HG03439 (cell line): ENCODE data around the gene PHLPP2.
"Not testable (repeated sequence)": the region's sequence is repeated elsewhere in the genome, so short reads cannot be mapped to it uniquely, and the experiment has no call there.

Experiments
- ATAC-seq: cut with Tn5 transposase; IDR thresholded peaks from one replicate; pipeline ENCODE4 v1.9.1; 2021; ENCODE audit warnings: mild to moderate bottlenecking, moderate library complexity; ENCODE audit not compliant: unreplicated experiment

The PHLPP2 gene

DNA sequence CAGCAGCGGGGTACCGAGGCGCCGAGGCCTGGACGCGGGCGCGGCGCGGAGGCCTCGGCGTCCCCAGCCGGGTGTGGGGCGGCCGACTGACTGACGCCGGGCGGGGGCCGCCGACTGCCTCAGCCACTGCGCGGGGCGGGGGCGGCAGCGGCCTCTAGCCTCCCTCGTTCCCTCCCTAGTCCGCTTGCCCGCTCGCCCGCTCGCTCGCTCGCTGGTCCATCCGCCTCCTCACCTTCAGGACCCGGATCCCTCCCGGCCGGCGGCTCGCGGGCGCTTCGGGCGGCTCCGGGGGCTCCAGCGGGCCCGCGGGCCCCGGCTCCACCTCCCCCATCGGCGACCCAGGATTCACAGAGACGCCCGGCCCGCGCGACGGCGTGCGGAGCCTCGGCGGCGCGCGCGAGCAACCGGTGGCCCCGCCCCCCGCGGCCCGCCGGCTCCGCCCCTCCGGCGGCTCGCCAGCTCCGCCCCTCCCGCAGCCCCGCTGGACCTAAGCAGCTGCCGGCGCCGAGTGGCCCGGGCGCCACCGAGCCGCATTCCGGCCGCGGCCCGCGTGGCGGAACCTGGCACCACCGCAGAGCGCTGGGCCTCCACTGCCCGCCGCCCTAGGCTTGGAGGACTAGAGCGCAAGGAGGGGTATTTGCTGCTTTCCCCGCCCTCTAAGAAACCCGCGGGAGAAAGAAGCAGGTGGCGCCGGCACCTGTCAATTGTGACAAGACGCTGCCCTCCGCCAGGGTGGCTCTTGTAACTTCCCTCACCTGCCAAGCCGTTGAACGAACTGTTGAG, 773 bp downstream of the PHLPP2 start:
- ATAC-seq: peak; percentile 82

DNA sequence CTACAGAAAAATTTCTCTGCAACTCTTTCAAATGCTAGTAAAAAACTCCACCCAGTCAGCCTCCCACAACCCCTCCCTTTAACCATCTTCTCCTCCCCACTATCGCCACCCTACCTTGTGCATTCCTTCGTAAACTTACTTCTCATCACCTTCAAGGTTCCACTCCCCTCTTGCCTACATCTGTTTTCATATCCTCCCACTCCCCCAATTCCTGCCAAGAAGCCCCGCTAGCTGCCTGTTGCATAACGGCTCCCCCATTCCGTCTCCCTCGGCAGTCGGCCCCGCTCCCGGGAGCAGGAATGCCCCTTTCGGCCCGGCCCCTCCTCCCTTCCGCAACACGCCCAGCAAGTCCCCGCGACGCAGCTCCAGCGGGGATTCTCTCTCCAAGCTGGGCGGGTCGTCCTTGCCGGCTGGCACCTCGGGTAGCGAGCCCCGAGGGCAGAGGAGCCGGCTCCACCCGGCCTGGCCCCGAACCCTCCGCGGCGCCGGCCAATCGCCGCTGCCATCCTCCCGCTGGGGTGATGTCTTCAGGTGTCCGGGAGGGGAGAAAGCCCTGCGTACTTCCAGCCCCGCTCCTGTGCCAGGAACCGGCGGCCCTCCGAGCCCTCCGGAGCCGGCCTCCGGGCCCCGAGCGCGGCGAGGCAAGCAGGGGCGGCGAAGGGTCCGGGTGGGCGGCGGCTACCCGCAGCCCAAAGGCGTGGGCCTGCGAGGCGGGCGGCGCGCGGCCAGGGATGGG, 1.5 kb downstream of the PHLPP2 start:
- peak; percentile 39 for ATAC-seq

DNA sequence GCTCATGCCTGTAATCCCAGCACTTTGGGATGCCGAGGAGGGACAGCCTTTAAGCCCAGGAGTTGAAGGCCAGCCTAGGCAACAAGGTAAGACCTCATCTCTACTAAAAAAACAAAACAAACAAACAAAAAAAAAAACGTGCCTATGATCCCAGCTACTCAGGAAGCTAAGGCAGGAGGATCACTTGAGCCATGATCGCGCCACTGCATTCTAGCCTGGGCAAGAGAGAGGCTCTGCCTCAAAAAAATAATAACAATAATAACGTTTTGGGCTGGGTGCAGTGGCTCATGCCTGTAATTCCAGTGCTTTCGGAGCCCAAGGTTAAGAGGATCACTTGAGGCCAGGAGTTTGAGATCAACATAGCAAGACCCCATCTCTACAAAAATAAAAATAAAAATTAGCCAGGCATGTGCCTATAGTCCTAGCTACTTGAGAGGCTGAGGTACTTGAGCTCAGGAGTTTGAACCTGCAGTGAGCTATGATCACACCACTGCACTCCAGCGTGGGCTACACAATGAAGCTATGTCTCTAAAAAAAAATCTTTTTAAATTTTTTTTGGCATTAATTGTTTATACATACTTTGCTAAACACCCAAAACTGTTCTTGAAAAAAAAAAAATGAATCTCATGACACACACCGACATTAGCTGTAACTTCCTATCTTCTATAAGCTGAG, 3.3 kb downstream of the PHLPP2 start:
- no peak for ATAC-seq

DNA sequence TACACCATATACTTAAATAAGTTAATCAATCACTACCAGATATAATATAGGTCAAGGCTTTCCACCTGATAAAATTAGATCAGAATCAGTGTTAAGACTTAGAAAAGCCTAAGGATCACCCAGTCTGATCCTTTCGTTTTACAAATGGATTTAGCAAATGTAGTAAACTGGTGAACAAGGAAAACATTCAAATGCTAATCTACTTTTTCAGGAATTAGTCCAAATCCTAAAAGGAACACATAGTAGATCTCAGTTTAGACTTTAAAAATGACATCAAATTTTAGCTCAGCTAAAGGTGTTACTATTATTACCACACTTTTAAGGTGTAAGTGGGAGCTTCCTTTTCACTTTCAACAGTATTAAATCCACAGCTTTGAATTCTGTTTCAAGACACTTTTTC, 12.0 kb downstream of the PHLPP2 start:
- no peak for ATAC-seq

DNA sequence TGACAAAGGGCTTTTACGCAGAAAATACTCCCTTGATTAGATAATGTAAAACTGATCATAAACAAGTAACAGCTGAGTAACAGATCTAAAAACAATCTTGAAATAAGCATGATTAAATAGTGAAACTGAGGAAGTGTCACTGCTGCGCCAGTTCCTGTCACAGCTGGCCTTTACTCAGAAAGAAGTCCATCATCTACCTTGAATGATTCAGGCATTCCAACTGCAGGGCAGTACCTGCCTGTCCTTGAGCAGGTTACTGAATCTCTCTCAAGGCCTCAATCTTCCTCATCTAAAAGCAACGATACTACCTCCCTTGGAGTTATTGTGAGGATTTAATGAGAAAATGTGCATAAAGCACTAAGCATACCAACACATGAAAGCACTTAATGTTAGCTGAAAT, 12.7 kb downstream of the PHLPP2 start:
- ATAC-seq: no peak

DNA sequence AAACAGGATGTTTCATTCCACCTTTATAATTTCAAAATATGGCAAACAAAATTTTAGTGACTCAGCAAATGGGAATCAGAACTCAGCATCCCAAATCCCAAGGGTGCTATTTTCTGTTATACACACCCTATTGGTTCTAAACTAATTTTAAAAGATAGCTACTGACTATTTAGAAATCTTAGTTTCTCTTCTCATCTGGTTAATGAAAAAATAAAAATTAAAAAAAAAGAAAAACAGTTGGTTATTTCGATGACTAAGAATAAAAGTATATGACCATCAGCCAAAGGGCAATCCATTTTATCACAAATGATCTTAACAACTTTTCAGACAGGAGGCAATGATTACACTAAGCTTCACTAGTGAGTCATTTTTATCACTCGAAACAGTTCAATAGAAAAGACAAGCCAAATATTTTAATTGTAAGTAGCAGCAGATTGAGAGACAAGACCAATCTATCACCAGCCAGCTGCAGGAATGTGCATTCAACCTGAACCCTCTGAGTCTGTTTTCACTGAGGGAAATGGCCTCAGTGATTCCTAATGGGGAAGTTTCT, 15.2 kb downstream of the PHLPP2 start:
- ATAC-seq: no peak

DNA sequence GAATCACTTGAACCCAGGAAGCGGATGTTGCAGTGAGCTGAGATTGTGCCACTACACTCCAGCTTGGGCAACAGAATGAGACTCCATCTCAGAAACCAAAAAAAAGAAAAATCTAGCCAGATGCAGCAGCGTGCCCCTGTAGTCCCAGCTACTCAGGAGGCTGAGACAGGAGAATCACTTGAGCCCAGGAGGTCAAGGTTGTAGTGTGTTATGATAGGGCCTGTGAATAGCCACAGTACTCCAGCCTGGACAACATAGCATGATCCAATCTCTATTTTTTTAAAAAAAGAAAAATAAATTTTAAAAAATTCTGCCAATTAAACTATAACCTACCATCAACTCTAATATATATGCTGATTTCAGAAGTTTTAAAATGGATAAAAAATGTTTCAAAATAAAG, 15.8 kb downstream of the PHLPP2 start:
- no peak for ATAC-seq

DNA sequence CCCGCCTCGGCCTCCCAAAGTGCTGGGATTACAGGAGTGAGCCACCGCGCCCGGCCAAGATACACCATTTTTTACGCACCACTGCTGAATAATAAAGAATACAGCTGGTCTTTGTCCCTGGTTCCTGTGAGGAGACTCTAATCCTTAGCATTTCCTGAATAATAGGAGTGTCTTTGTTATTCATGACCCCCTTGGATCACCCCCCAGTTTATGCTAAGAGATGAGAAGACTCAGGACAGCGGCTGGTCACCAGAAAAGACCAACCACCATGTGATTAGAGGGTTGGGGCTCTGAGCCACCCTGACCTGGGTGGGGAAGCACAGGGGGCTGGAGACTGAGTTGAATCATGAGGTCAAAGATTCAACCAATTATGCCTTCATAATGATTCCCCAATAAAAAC, 17.3 kb downstream of the PHLPP2 start:
- ATAC-seq: no peak

DNA sequence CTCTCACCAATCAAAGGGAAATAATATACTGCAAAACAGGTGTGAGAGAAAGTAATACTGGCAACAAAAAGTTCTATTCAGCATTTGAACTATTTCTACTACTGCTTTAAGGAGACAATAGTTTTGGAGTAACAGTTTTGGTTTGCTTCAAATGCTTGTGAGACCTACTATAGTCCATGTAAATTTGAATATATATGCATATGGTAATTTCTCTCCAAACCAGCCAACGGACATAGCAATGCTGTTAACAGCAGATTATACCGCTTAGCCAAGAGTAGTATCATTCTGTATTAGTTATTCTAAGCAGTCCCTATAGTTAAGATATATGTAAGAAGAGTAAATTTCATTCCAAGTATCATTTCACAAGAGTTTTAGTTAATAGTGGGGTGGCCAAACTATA, 18.5 kb downstream of the PHLPP2 start:
- no peak for ATAC-seq

DNA sequence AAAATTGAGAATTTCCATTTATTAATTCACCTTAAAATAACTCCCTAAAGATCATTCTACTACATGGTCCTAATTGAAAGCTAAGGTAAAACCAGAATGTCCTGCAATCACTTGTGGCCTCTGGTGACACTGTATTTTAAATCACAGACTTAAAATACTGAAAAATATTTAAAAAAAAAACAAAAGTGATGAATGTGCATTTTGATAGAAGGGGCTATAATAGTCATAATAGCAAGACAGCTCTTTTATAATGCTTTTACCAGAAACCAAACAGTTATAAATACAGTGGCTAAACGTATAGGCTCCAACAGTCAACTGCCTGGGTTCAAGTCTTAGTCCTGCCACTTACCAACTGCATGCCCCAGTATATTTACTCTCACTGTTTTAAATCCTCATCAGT, 21.2 kb downstream of the PHLPP2 start:
- no peak for ATAC-seq

DNA sequence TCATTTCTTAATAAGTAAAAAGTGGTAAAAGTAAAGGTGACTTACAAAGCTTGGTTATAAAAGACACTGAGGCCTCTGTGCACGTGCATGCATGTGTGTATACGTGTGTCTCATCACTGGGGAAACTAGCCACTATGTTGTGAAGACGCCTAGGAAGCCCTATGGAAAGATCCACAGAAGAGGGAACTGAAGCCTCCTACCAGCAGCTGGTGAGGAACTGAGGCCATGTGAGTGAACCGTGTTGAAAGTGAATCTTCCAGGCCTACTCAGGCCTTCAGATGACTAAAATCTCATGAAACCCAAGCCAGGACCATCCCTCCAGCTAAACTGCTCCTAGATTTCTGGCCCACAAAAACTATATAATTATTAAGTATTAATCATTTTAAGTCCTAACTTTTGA, 23.7 kb downstream of the PHLPP2 start:
- no peak for ATAC-seq

DNA sequence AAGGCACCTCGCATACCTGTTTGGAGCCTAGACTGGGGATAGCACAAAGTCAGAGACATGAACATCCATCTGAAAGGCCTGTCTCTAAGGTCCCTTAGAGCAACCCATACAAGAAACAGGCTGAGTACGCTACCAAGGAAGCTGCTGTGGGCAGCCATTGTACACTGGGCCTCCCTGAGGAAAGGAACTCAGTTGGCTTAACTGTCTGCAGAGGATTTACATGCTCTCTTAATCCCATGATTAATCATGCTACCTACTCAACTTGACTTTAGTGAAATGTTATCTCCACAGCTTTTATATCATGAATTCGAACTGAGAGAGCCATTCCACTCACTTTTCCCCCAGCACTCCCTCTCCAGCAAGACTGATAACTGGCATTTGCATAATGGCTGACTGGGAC, 26.0 kb downstream of the PHLPP2 start:
- ATAC-seq: no peak

DNA sequence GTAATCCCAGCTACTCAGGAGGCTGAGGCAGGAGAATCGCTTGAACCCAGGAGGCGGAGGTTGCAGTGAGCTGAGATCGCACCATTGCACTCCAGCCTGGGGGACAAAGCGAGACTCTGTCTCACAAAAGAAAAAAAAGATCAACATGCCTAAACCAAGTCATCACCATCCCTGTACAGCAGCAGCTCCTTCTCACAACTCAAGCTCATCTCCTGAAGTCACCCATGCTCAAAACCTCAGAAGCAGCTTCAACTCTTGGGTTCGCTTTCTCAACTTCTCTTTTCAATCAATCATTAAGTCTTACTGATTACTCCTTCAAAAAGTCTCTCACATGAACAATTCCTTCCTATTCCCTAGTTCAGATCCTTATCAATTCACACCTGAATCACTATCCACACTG, 31.3 kb downstream of the PHLPP2 start:
- ATAC-seq: no peak

DNA sequence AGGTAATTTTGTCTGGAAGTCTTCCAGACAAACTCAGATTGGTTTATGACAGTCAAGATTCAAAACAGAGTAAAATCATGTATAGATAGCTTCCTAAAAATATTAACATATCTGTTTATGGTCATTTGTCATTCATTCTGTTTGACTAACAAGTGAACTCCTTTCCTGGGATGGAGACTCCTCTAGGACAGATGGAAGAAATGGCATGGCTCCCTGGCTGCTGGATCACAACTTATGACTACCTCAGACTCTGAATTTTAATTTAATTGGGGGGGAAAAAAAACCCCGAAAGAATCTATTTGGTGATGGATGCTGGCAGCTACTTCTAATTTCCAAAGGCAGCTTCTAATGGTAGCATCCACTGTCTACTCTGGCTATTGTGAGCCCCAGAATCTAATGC, 34.6 kb downstream of the PHLPP2 start:
- no peak for ATAC-seq

DNA sequence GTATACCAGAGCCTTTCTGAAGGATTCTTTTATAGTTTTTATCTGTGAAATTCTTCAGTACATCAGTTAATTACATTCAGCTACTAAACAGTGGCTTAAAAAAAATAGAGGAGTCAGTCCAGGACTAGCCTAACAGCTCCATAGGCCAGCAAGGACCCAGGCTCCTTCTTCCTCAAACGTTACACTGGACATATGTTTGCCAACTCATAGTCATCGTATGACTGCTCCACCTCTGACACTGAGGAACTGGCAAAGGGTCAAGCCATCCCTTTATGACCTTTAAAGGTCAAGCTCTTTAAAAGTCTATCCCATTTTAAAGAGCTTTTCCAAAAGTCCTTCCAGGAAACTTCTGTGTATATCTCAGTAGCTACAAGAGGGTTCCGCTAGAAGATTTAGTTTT, 36.6 kb downstream of the PHLPP2 start:
- no peak for ATAC-seq

DNA sequence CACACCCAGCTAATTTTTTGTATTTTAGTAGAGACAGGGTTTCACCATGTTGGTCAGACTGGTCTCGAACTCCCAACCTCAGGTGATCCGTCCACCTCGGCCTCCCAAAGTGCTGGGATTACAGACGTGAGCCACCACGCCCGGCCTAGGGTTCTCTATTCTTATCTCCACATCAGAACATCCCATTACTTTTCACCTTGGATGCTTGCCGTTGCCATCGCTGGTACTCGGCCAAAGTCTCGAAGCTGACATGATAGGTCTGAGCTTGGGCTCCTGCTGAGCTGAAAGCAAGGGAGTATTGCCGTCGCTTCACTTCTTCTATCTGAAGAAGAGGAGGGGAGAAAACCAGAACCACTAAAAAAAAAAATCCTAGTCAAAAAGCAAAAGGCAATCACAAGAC, 40.2 kb downstream of the PHLPP2 start:
- ATAC-seq: not testable (repeated sequence)

DNA sequence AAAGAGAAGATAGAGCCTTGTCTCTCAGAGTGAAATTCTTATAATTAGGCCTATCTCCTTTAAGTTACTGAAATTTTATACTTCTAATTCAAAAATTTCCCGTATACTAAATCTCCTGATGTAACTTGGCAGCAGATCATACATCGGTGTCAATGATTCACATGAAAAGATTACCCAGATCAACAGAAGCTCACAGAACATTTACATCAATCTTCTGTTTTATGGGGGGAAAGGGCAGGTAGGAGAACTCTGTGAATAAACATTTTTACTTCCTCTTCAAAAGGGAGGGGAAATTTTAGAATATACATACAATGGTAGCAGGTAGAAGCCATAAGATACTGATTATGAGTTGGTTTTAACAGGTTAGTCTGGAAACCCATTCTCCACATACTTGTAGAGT, 43.1 kb downstream of the PHLPP2 start:
- ATAC-seq: no peak

DNA sequence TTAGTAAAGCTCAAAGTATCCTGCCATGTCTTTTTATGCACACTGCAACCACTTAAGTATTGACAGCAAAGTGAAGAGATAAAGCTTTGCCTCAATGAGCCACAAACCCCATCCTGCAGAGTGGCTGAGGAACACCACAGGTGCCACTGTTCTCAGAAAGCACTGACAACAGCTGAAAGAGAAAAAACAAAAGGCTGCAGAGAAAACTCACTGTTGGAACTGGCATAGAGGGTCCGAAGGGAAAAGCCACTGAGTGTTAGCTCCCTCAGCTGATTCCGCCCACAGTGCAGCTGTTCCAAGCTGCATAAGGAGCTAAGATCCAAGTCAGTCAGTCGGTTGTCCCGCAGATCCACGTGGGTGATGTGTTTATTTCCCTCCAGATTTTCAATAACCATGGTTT, 48.3 kb downstream of the PHLPP2 start:
- no peak for ATAC-seq

DNA sequence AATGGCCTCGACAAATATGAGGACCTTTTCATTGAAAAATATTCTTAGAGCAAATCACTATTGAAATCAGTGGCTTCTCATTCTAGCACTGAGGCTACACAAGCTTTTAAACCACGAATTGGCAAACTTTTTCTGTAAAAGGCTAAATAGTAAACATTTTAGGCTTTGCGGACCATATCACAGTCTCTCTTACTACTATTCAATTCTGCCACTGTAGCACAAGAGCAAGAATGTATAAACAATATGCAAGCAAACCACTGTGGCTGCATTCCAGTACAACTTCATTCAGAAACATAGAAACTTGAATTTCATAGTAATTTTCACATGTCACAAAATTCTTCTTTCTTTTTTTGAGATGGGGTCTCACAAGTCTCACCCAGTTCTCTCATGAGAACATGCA, 49.1 kb downstream of the PHLPP2 start:
- no peak for ATAC-seq

DNA sequence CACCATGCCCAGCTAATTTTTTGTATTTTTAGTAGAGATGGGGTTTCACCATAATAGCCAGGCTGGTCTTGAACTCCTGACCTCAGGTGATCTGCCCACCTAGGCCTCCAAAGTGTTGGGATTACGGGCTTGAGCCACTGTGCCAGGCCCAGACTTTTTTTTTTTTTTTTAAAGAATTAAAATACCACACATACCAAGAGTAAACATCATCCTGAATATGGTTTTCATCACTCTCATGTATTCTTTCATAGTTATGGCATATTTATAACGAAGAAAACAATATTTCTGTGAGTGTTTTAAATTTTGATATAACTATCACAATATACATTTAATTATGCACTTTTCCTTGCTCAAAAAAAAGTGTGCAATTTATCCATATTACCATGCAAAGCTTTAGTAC, 50.3 kb downstream of the PHLPP2 start:
- ATAC-seq: no peak

DNA sequence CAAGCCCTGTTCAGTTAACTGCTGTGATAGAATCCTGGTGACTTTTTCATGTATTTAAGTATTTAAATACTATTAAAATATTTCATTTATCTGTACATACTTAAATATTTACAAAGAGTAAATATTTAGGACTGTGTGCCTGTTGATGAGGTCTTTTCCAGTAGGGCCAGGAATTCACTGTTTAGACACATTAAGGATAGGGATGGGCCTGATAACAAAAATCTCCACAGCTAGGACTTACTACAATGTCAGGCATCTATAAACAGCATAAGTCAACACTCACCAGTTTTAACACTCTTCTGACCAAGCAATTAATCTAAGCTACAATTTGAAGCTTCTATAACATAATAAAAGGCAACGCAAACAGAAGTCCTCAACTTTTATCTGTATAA, 50.9 kb downstream of the PHLPP2 start:
- no peak for ATAC-seq
